Measurements from ENCODE around the gene SIX5. TPM values are rescaled to one million over a fixed set of nuclear protein-coding genes. Genes with fewer than 3 reads are reported as not detected.

Gene SIX5
- polyA plus RNA-seq, 2 of the 4 experiments (the other 2 are of a cell fraction) = 8.9 to 24.7 TPM

- TF ChIP-seq, protein P1, sequence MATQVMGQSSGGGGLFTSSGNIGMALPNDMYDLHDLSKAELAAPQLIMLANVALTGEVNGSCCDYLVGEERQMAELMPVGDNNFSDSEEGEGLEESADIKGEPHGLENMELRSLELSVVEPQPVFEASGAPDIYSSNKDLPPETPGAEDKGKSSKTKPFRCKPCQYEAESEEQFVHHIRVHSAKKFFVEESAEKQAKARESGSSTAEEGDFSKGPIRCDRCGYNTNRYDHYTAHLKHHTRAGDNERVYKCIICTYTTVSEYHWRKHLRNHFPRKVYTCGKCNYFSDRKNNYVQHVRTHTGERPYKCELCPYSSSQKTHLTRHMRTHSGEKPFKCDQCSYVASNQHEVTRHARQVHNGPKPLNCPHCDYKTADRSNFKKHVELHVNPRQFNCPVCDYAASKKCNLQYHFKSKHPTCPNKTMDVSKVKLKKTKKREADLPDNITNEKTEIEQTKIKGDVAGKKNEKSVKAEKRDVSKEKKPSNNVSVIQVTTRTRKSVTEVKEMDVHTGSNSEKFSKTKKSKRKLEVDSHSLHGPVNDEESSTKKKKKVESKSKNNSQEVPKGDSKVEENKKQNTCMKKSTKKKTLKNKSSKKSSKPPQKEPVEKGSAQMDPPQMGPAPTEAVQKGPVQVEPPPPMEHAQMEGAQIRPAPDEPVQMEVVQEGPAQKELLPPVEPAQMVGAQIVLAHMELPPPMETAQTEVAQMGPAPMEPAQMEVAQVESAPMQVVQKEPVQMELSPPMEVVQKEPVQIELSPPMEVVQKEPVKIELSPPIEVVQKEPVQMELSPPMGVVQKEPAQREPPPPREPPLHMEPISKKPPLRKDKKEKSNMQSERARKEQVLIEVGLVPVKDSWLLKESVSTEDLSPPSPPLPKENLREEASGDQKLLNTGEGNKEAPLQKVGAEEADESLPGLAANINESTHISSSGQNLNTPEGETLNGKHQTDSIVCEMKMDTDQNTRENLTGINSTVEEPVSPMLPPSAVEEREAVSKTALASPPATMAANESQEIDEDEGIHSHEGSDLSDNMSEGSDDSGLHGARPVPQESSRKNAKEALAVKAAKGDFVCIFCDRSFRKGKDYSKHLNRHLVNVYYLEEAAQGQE (IDR thresholded peaks at IDR 0.05) = no peak; the same call in 1 of the 2 replicates
- peak; percentile 34 for TF ChIP-seq MAFK (IDR thresholded peaks at IDR 0.05; ENCODE audit: partially characterized antibody)
- TF ChIP-seq, protein P2, sequence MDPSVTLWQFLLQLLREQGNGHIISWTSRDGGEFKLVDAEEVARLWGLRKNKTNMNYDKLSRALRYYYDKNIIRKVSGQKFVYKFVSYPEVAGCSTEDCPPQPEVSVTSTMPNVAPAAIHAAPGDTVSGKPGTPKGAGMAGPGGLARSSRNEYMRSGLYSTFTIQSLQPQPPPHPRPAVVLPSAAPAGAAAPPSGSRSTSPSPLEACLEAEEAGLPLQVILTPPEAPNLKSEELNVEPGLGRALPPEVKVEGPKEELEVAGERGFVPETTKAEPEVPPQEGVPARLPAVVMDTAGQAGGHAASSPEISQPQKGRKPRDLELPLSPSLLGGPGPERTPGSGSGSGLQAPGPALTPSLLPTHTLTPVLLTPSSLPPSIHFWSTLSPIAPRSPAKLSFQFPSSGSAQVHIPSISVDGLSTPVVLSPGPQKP (IDR thresholded peaks at IDR 0.05; ENCODE audit: low read depth, low read length) = no peak
- peak; percentile 90 for TF ChIP-seq HOXA7 (CRISPR knock-in tag; IDR thresholded peaks at IDR 0.05)
- TF ChIP-seq POLR2A (IDR thresholded peaks at IDR 0.05; ENCODE audit: low read length) = peak; percentile 96
- TF ChIP-seq KDM5A (IDR thresholded peaks at IDR 0.05) = no peak
- no peak for TF ChIP-seq HEYL (CRISPR knock-in tag; IDR thresholded peaks at IDR 0.05)
- TF ChIP-seq TP53 (CRISPR knock-in tag; IDR thresholded peaks at IDR 0.05) = peak; percentile 94
- TF ChIP-seq RARB (CRISPR knock-in tag; IDR thresholded peaks at IDR 0.05) = peak; percentile 64; the same call in 1 of the 2 replicates
- TF ChIP-seq CHD4 (IDR thresholded peaks at IDR 0.05; ENCODE audit: borderline replicate concordance) = no peak
- TF ChIP-seq, protein P3, sequence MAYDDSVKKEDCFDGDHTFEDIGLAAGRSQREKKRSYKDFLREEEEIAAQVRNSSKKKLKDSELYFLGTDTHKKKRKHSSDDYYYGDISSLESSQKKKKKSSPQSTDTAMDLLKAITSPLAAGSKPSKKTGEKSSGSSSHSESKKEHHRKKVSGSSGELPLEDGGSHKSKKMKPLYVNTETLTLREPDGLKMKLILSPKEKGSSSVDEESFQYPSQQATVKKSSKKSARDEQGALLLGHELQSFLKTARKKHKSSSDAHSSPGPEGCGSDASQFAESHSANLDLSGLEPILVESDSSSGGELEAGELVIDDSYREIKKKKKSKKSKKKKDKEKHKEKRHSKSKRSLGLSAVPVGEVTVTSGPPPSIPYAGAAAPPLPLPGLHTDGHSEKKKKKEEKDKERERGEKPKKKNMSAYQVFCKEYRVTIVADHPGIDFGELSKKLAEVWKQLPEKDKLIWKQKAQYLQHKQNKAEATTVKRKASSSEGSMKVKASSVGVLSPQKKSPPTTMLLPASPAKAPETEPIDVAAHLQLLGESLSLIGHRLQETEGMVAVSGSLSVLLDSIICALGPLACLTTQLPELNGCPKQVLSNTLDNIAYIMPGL (CRISPR knock-in tag; IDR thresholded peaks at IDR 0.05; ENCODE audit: borderline replicate concordance) = peak; percentile 43; the same call in 1 of the 2 replicates
- TF ChIP-seq GATA3 (IDR thresholded peaks at IDR 0.05; ENCODE audit: borderline replicate concordance) = peak; percentile 71
- 0 out of 5 replicates have a peak, but pooled peaks of 1 of the 2 experiments have one; percentile 12 for TF ChIP-seq RAD21 (conservative IDR thresholded peaks at IDR 0.05 in 1 of 2, IDR thresholded peaks at IDR 0.05 in 1 of 2)
- TF ChIP-seq SMC3 (IDR thresholded peaks at IDR 0.05) = 0 out of 3 replicates have a peak, but pooled peaks have one; percentile 4
- peak; percentile 43 to 86; a peak in 4 of 5 replicates for TF ChIP-seq JUN (IDR thresholded peaks at IDR 0.05)
- peak; percentile 34; the same call in 1 of the 2 replicates for TF ChIP-seq MYC (IDR thresholded peaks at IDR 0.05; ENCODE audit: borderline replicate concordance, low read length)
- TF ChIP-seq CTCF (IDR thresholded peaks at IDR 0.05) = no peak
- TF ChIP-seq KDM1A (IDR thresholded peaks at IDR 0.05; ENCODE audit: low read depth) = no peak
- no peak for TF ChIP-seq CHD2 (IDR thresholded peaks at IDR 0.05; ENCODE audit: low read length, partially characterized antibody)
- no peak for TF ChIP-seq ZSCAN20 (CRISPR knock-in tag; IDR thresholded peaks at IDR 0.05)
- peak; percentile 72 for TF ChIP-seq RFX5 (IDR thresholded peaks at IDR 0.05)
- TF ChIP-seq PHF8 (IDR thresholded peaks at IDR 0.05; ENCODE audit: borderline replicate concordance, low read depth) = peak; percentile 72
- TF ChIP-seq NR3C1 (IDR thresholded peaks at IDR 0.05) = no peak
- peak; percentile 86; the same call in 1 of the 2 replicates for TF ChIP-seq MAZ (IDR thresholded peaks at IDR 0.05; ENCODE audit: borderline replicate concordance, low read depth, low read length)
- TF ChIP-seq E2F6 (IDR thresholded peaks at IDR 0.05; ENCODE audit: borderline replicate concordance, low read depth) = 0 out of 2 replicates have a peak, but pooled peaks have one; percentile 69
- no peak for TF ChIP-seq NPAS2 (CRISPR knock-in tag; IDR thresholded peaks at IDR 0.05; ENCODE audit: borderline replicate concordance)
These were observed at the start of gene SIX5 (continued) for GRCh38 chr19:45768984-45769782.

Measured in A549 (cell line).